Large intestine (tissue), 12 donors: ENCODE data around the gene FBXO40. TPM values are rescaled to one million over a fixed set of nuclear protein-coding genes. Genes with fewer than 3 reads are reported as not detected.

Source experiments
- DNase-seq, 2 donors: peaks; one replicate each; pipeline versions ENCODE4 v3.0.0 to v3.0.0-alpha.2; 2013
- H3K27ac ChIP-seq: one replicate; pipeline ENCODE4 v1.5.1; 2013; ENCODE audit warnings: low read length
- H3K27me3 ChIP-seq: 2 replicates; pipeline ENCODE4 v1.6.1; 2013; ENCODE audit warnings: low read length; ENCODE audit not compliant: control insufficient read depth, insufficient read depth
- H3K36me3 ChIP-seq: 2 replicates; pipeline ENCODE4 v1.6.1; 2013; ENCODE audit warnings: low read length; ENCODE audit not compliant: control insufficient read depth, insufficient read depth
- H3K4me1 ChIP-seq: one replicate; pipeline ENCODE4 v1.6.1; 2013; ENCODE audit warnings: low read length; ENCODE audit not compliant: control insufficient read depth, insufficient read depth
- H3K4me3 ChIP-seq: one replicate; pipeline ENCODE4 v1.5.1; 2013; ENCODE audit warnings: low read length
- H3K9me3 ChIP-seq: one replicate; pipeline ENCODE4 v1.6.1; 2013; ENCODE audit warnings: mild to moderate bottlenecking, low read depth, low read length, moderate library complexity; ENCODE audit not compliant: control insufficient read depth
- WGBS: methylation state at CpG from one replicate; pipeline ENCODE4 v1.1.5; 2013; ENCODE audit warnings: low lambda C conversion rate; ENCODE audit not compliant: insufficient coverage; 5-methylcytosine and 5-hydroxymethylcytosine counted together
- long read RNA-seq, 11 donors: transcript quantifications; one replicate each; lab custom pipeline, GENCODE V29; 2026
- polyA plus RNA-seq: library from polyadenylated mRNA; unstranded; fragments of 120-200 nt; gene quantifications from one replicate; pipeline ENCODE4 v1.2.1, GENCODE V29; 2013

FBXO40 gene
- not detected for polyA plus RNA-seq
- long read RNA-seq, donor 1, result 0 reads
- long read RNA-seq, donor 2, result 0 reads
- long read RNA-seq, donor 3, result 0 reads
- long read RNA-seq, donor 4, result 0 reads
- long read RNA-seq, donor 5, partial matches to known transcripts, result 52 of 57 reads
- long read RNA-seq, donor 5, other reads (novel, unspliced or antisense), result 5 of 57 reads
- long read RNA-seq, donor 6, result 0 reads
- long read RNA-seq, donor 7, result 0 reads
- long read RNA-seq, donor 8, result 0 reads
- long read RNA-seq, donor 9, result 0 reads
- long read RNA-seq, donor 10, partial matches to known transcripts, result 0 of 8 reads
- long read RNA-seq, donor 10, other reads (novel, unspliced or antisense), result 8 of 8 reads
- long read RNA-seq, donor 11, result 0 reads

GRCh38 chr3:121592856-121593702 is at the start of gene FBXO40:
TSS of gene FBXO40 (plus strand) at chr3:121593379. CDS start at chr3:121620576, 27,197 bp downstream.
- Histone ChIP-seq H3K4me3 (no peak within 1 kb of the TSS), H3K27me3 (peaks cover 10% of the 10 kb centered on the region), H3K27ac (no peak within 1 kb of the TSS), H3K36me3 (no peaks in the 10 kb centered on the region), H3K9me3 (no peaks in the 10 kb centered on the region), H3K4me1 (no peaks in the 10 kb centered on the region)
- peak; percentile 11 to 51 for DNase-seq
- WGBS, result no CpG with 5 or more reads among the region's 11 CpGs

- Histone ChIP-seq H3K27me3 (no peaks in the 10 kb centered on the region), H3K9me3 (no peaks in the 10 kb centered on the region), H3K27ac (peak overlapping the region; percentile 26), H3K4me1 (peaks cover 8% of the 10 kb centered on the region), H3K36me3 (no peaks in the 10 kb centered on the region), H3K4me3 (peak overlapping the region; percentile 58)
- DNase-seq, result peak in 1 of 2 donors; percentile 64
- WGBS, result 0% methylated on average over 1 of the region's 18 CpGs
Observed at GRCh38 chr3:121545049-121545573, 48.1 kb upstream of the FBXO40 start.

- H3K36me3 ChIP-seq, result no peaks in the 10 kb centered on the region
- peak; percentile 93 to 94 for DNase-seq
- no peaks in the 10 kb centered on the region for H3K9me3 ChIP-seq
- peaks cover 8% of the 10 kb centered on the region for H3K4me1 ChIP-seq
- H3K27me3 ChIP-seq, result no peaks in the 10 kb centered on the region
- peak within 1 kb of the TSS; percentile 46 for H3K27ac ChIP-seq
- WGBS, result no CpG with 5 or more reads among the region's 42 CpGs
- H3K4me3 ChIP-seq, result peak within 1 kb of the TSS; percentile 58
Observed at GRCh38 chr3:121545574-121546455, 47.4 kb upstream of the FBXO40 start, which contains the start of gene POLQ. TSS of gene POLQ (minus strand) at chr3:121545988. CDS start at chr3:121545877, 111 bp downstream.

- Histone ChIP-seq H3K36me3 (no peaks in the 10 kb centered on the region), H3K27ac (no peak overlapping the region), H3K9me3 (no peaks in the 10 kb centered on the region), H3K4me1 (peaks cover 8% of the 10 kb centered on the region), H3K4me3 (no peak overlapping the region), H3K27me3 (no peaks in the 10 kb centered on the region)
- no CpG with 5 or more reads among the region's 4 CpGs for WGBS
- DNase-seq, result no peak
Observed at GRCh38 chr3:121552379-121552778, 40.8 kb upstream of the FBXO40 start.

GRCh38 chr3:121552797-121553196 is 40.4 kb upstream of the FBXO40 start:
- Histone ChIP-seq H3K27me3 (no peaks in the 10 kb centered on the region), H3K4me3 (no peak overlapping the region), H3K27ac (no peak overlapping the region), H3K36me3 (no peaks in the 10 kb centered on the region), H3K9me3 (no peaks in the 10 kb centered on the region), H3K4me1 (peaks cover 8% of the 10 kb centered on the region)
- no peak for DNase-seq
- WGBS, result 100% methylated on average over 1 of the region's 3 CpGs

- Histone ChIP-seq H3K9me3 (no peaks in the 10 kb centered on the region), H3K27ac (no peak overlapping the region), H3K36me3 (no peaks in the 10 kb centered on the region), H3K4me3 (no peak overlapping the region), H3K4me1 (no peaks in the 10 kb centered on the region), H3K27me3 (no peaks in the 10 kb centered on the region)
- no CpG with 5 or more reads among the region's 5 CpGs for WGBS
- DNase-seq, result peak in 1 of 2 donors; percentile 2
Observed at GRCh38 chr3:121557426-121557934, 35.7 kb upstream of the FBXO40 start.

GRCh38 chr3:121562148-121562547 is 31.0 kb upstream of the FBXO40 start:
- no peak for DNase-seq
- Histone ChIP-seq H3K27ac (no peak overlapping the region), H3K4me3 (no peak overlapping the region), H3K27me3 (no peaks in the 10 kb centered on the region), H3K4me1 (no peaks in the 10 kb centered on the region), H3K36me3 (no peaks in the 10 kb centered on the region), H3K9me3 (no peaks in the 10 kb centered on the region)

GRCh38 chr3:121566773-121567172 is 26.4 kb upstream of the FBXO40 start:
- WGBS, result 80% methylated on average over 2 of the region's 9 CpGs
- Histone ChIP-seq H3K9me3 (no peaks in the 10 kb centered on the region), H3K27me3 (no peaks in the 10 kb centered on the region), H3K36me3 (no peaks in the 10 kb centered on the region), H3K4me1 (no peaks in the 10 kb centered on the region), H3K4me3 (no peak overlapping the region), H3K27ac (no peak overlapping the region)
- DNase-seq, result no peak

GRCh38 chr3:121567649-121568048 is 25.5 kb upstream of the FBXO40 start, which contains the start of gene ARGFX:
TSS of gene ARGFX (plus strand) at chr3:121567949. CDS start at chr3:121570714, 2,765 bp downstream.
- Histone ChIP-seq H3K9me3 (no peaks in the 10 kb centered on the region), H3K27ac (no peak within 1 kb of the TSS), H3K36me3 (no peaks in the 10 kb centered on the region), H3K4me1 (no peaks in the 10 kb centered on the region), H3K4me3 (no peak within 1 kb of the TSS), H3K27me3 (no peaks in the 10 kb centered on the region)
- 97% methylated on average over 5 of the region's 5 CpGs for WGBS
- no peak for DNase-seq
